Stomach (tissue), 9 donors: ENCODE results near the gene GNPTAB. TPM values are rescaled to one million over a fixed set of nuclear protein-coding genes. Genes with fewer than 3 reads are reported as not detected.
"Not testable (repeated sequence)": the region's sequence is repeated elsewhere in the genome, so short reads cannot be mapped to it uniquely, and the experiment has no call there.

Experiments
- DNase-seq, 2 donors: peaks; one replicate each; pipeline versions ENCODE4 v3.0.0 to v3.0.0-alpha.2; 2013 to 2019
- H3K27ac ChIP-seq, 5 donors: fragments of 200-600 bp in 4 of 5; sonication (generic) in 4 of 5; one replicate each; pipeline ENCODE4 v1.5.1; 2013 to 2019; ENCODE audit warnings: mild to moderate bottlenecking in 1 of 5, moderate library complexity in 1 of 5
- H3K27me3 ChIP-seq, 3 donors: fragments of 200-600 bp; sonication (generic); one replicate each; pipeline ENCODE4 v1.5.1; 2017 to 2019; ENCODE audit warnings: mixed run types in 1 of 3
- H3K36me3 ChIP-seq, 4 donors: fragments of 200-600 bp; sonication (generic); 1 replicate in 3 of 4; 2 replicates in 1 of 4; pipeline ENCODE4 v1.5.1; 2016 to 2019
- H3K4me1 ChIP-seq, 4 donors: fragments of 200-600 bp; sonication (generic); one replicate each; pipeline ENCODE4 v1.5.1; 2016 to 2019
- H3K4me3 ChIP-seq, 4 donors: fragments of 200-600 bp; sonication (generic) in 3 of 4; one replicate each; pipeline ENCODE4 v1.5.1; 2016 to 2019; ENCODE audit warnings: mild to moderate bottlenecking in 1 of 4
- H3K9me3 ChIP-seq, 4 donors: fragments of 200-600 bp; sonication (generic); one replicate each; pipeline ENCODE4 v1.5.1; 2016 to 2019
- CTCF ChIP-seq, 7 experiments: fragments of 450-650 bp in 4 of 7; fragments of 200-600 bp in 3 of 7; sonication (generic) in 3 of 7; IDR thresholded peaks; one replicate each; pipeline ENCODE4 v1.5.1; 2016 to 2019; ENCODE audit warnings: antibody characterized with exemption in 7 of 7, control low read depth in 2 of 7, mild to moderate bottlenecking in 1 of 7
- EP300 ChIP-seq: sonication (generic); formaldehyde crosslinking; IDR thresholded peaks from one replicate; pipeline ENCODE4 v1.6.1; 2017; ENCODE audit warnings: antibody characterized with exemption
- POLR2A ChIP-seq, 4 donors: fragments of 450-650 bp; IDR thresholded peaks; one replicate each; pipeline ENCODE4 v1.6.1; 2016; ENCODE audit warnings: antibody characterized with exemption in 4 of 4, control low read depth in 2 of 4, mild to moderate bottlenecking in 1 of 4, moderate library complexity in 1 of 4
- POLR2AphosphoS5 ChIP-seq, 3 donors: sonication (generic); formaldehyde crosslinking; IDR thresholded peaks; one replicate each; pipeline ENCODE4 v1.6.1; 2016; ENCODE audit warnings: antibody characterized with exemption in 3 of 3
- WGBS, 5 donors: extraction: QIAGEN DNeasy Blood & Tissue Kit in 3 of 5; methylation state at CpG; one replicate each; pipeline versions ENCODE4 v1.1.5 to v1.1.7; 2013 to 2018; 5-methylcytosine and 5-hydroxymethylcytosine counted together
- intact Hi-C: fragments of 100-400 bp; cut with DNase I; formaldehyde crosslinking; loops from one replicate; pipeline ENCODE4 v1.15.1; 2023; ENCODE audit warnings: low total_unique reads
- polyA plus RNA-seq, 3 donors: library from polyadenylated mRNA; stranded (reverse); fragments of 200-250 nt; gene quantifications; one replicate each; pipeline ENCODE4 v1.2.3, GENCODE V29; 2013
- total RNA-seq, 5 donors: library from RNA; depleted of rRNA; stranded (reverse); fragments of >200 nt; gene quantifications; one replicate each; pipeline versions ENCODE4 v1.1.0 to v1.2.3, GENCODE V29; 2014 to 2016
- donor health status: healthy with polysubstance abuse.
- donor health status: Bipolar disorder and iron deficiency.
- donor health status: healthy.

The GNPTAB gene
- total and polyA plus RNA-seq, 8 donors, result 8.9 to 63.2 (median 16.9) TPM

GRCh38 chr12:101740980-101741379 lies 89.8 kb downstream of the GNPTAB start:
- Histone ChIP-seq H3K4me1 (peaks cover 0 to 3% (median 0%) of the 10 kb centered on the region in 4 donors), H3K9me3 (no peaks in the 10 kb centered on the region), H3K36me3 (peaks cover 45 to 85% (median 85%) of the 10 kb centered on the region in 4 donors), H3K27ac (no peak overlapping the region), H3K4me3 (no peak overlapping the region), H3K27me3 (no peaks in the 10 kb centered on the region)
- WGBS, 5 donors, result 87 to 90% (median 89%) methylated on average over 5 of the region's 5 CpGs
- intact Hi-C loops, result no loop called here
- no peak for DNase-seq
- no peak for TF ChIP-seq POLR2A (IDR thresholded peaks at IDR 0.05)
- TF ChIP-seq POLR2AphosphoS5 (IDR thresholded peaks at IDR 0.05), result no peak
- TF ChIP-seq EP300, result no peak
- TF ChIP-seq CTCF (IDR thresholded peaks at IDR 0.05), result no peak

GRCh38 chr12:101740566-101740965 lies 90.2 kb downstream of the GNPTAB start:
- Histone ChIP-seq H3K36me3 (peaks cover 45 to 81% (median 81%) of the 10 kb centered on the region in 4 donors), H3K27ac (no peak overlapping the region), H3K4me1 (peaks cover 0 to 3% (median 0%) of the 10 kb centered on the region in 4 donors), H3K4me3 (no peak overlapping the region), H3K27me3 (no peaks in the 10 kb centered on the region), H3K9me3 (no peaks in the 10 kb centered on the region)
- WGBS, 5 donors, result 85 to 97% (median 96%) methylated on average over 5 of the region's 5 CpGs
- DNase-seq, result no peak
- intact Hi-C loops, result no loop called here
- TF ChIP-seq POLR2A (IDR thresholded peaks at IDR 0.05) (no peak), CTCF (IDR thresholded peaks at IDR 0.05) (no peak), EP300 (no peak)

GRCh38 chr12:101738920-101739665 lies 91.7 kb downstream of the GNPTAB start, which contains the start of gene SYCP3:
Gene SYCP3 (minus strand): TSS chr12:101739462. CDS start chr12:101737935, 1,527 bp downstream.
- 96 to 99% (median 98%) methylated on average over 57 of the region's 57 CpGs for WGBS, 5 donors
- DNase-seq, result no peak
- H3K4me1 ChIP-seq, result peaks cover 0 to 3% (median 0%) of the 10 kb centered on the region in 4 donors
- intact Hi-C loops, result no loop called here
- H3K9me3 ChIP-seq, result no peaks in the 10 kb centered on the region
- H3K27me3 ChIP-seq, result no peaks in the 10 kb centered on the region
- H3K4me3 ChIP-seq, result no peak within 1 kb of the TSS
- H3K36me3 ChIP-seq, result peaks cover 43 to 82% (median 78%) of the 10 kb centered on the region in 4 donors
- TF ChIP-seq EP300 (no peak), POLR2A (IDR thresholded peaks at IDR 0.05) (no peak), POLR2AphosphoS5 (IDR thresholded peaks at IDR 0.05) (no peak), CTCF (IDR thresholded peaks at IDR 0.05) (no peak)
- no peak within 1 kb of the TSS for H3K27ac ChIP-seq

- intact Hi-C loops, result no loop called here
- peaks cover 0 to 11% (median 0%) of the 10 kb centered on the region in 4 donors for H3K4me1 ChIP-seq
- TF ChIP-seq POLR2A (IDR thresholded peaks at IDR 0.05), result no peak
- TF ChIP-seq POLR2AphosphoS5 (IDR thresholded peaks at IDR 0.05), result no peak
- no peak for TF ChIP-seq EP300
- no peak for TF ChIP-seq CTCF (IDR thresholded peaks at IDR 0.05)
- 94 to 97% (median 97%) methylated on average over 6 of the region's 6 CpGs for WGBS, 5 donors
- H3K4me3 ChIP-seq, result no peak overlapping the region
- H3K27ac ChIP-seq, result no peak overlapping the region
- no peaks in the 10 kb centered on the region for H3K9me3 ChIP-seq
- H3K36me3 ChIP-seq, result peaks cover 34 to 80% (median 71%) of the 10 kb centered on the region in 4 donors
- DNase-seq, result no peak
- H3K27me3 ChIP-seq, result no peaks in the 10 kb centered on the region
Measured at GRCh38 chr12:101737476-101737875, 93.3 kb downstream of the GNPTAB start.

GRCh38 chr12:101734482-101734881 lies 96.3 kb downstream of the GNPTAB start:
- H3K27ac ChIP-seq, DNase-seq, H3K4me1 ChIP-seq, intact Hi-C loops, H3K9me3 ChIP-seq, H3K4me3 ChIP-seq, H3K27me3 ChIP-seq: not testable (repeated sequence)
- 93 to 97% (median 97%) methylated on average over 5 of the region's 5 CpGs for WGBS, 5 donors
- H3K36me3 ChIP-seq, result peaks cover 28 to 85% (median 67%) of the 10 kb centered on the region in 4 donors
